ENCODE results near the gene PPM1E. TPM values are rescaled to one million over a fixed set of nuclear protein-coding genes. Genes with fewer than 3 reads are reported as not detected.

Gene PPM1E
- total RNA-seq, 1 experiment from 2014 or later: 7.1 TPM

DNA sequence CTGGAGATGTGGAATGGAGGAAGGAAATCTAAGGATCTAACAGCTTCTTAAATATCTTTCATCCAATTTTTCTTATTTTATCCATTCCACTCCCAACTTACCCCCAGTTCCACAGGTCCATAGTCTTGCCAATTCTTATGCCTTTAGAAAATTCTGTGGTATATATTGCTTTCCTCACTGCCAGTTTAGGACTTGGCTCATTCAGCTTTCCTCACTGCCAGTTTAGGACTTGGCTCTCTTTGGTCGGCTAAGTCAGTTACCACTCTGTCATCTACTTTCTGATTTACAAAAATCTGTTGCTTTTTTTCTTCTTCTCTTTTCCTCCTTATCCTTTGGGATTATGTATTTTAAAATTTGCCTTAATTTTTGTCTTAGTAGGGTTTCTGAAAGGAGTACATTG lies 128.5 kb downstream of the PPM1E start:
- H3K4me1 ChIP-seq (ENCODE audit: insufficient read depth, low read length): no peaks in the 10 kb centered on the region
- no peak overlapping the region for H3K4me2 ChIP-seq (ENCODE audit: insufficient read depth, insufficient read length, low read length)
- TF ChIP-seq, protein P1, sequence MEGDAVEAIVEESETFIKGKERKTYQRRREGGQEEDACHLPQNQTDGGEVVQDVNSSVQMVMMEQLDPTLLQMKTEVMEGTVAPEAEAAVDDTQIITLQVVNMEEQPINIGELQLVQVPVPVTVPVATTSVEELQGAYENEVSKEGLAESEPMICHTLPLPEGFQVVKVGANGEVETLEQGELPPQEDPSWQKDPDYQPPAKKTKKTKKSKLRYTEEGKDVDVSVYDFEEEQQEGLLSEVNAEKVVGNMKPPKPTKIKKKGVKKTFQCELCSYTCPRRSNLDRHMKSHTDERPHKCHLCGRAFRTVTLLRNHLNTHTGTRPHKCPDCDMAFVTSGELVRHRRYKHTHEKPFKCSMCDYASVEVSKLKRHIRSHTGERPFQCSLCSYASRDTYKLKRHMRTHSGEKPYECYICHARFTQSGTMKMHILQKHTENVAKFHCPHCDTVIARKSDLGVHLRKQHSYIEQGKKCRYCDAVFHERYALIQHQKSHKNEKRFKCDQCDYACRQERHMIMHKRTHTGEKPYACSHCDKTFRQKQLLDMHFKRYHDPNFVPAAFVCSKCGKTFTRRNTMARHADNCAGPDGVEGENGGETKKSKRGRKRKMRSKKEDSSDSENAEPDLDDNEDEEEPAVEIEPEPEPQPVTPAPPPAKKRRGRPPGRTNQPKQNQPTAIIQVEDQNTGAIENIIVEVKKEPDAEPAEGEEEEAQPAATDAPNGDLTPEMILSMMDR (conservative IDR thresholded peaks at IDR 0.05): no peak
- H2BK5ac ChIP-seq (ENCODE audit: insufficient read length, low read length): no peak overlapping the region
- H3K4ac ChIP-seq (ENCODE audit: low read depth, low read length): no peak overlapping the region
- H3K79me1 ChIP-seq (ENCODE audit: insufficient read depth, low read depth, low read length, poor library complexity, severe bottlenecking): no peaks in the 10 kb centered on the region
- H3K36me3 Mint-ChIP-seq (ENCODE audit: insufficient read depth in 1 of 3, low read depth in 3 of 3): no peaks in the 10 kb centered on the region
- no peak overlapping the region for H3K14ac ChIP-seq (ENCODE audit: insufficient read depth, low read length)
- H3K23me2 ChIP-seq (ENCODE audit: insufficient read length, low read depth, low read length, poor library complexity, severe bottlenecking): no peaks in the 10 kb centered on the region
- no peak overlapping the region for H3K9ac ChIP-seq (ENCODE audit: extremely low read depth, insufficient read length, low read length)
- H3K56ac ChIP-seq (ENCODE audit: insufficient read length, low read depth, low read length): no peak overlapping the region
- no peak overlapping the region for H2AK5ac ChIP-seq (ENCODE audit: insufficient read length, low read length)
- no peaks in the 10 kb centered on the region for H3K9me3 ChIP-seq (ENCODE audit: control insufficient read depth, low read depth, low read length)
- no peak overlapping the region for H2BK15ac ChIP-seq (ENCODE audit: low read depth, low read length)
- no peak overlapping the region for H3K27ac Mint-ChIP-seq
- H3K4me1 Mint-ChIP-seq: no peaks in the 10 kb centered on the region
- no peak overlapping the region for H3T11ph ChIP-seq (ENCODE audit: low read length)
- H2BK20ac ChIP-seq (ENCODE audit: low read depth, low read length, poor library complexity, severe bottlenecking): no peak overlapping the region
- H4K20me1 ChIP-seq (ENCODE audit: control insufficient read depth, insufficient read depth, insufficient read length): no peaks in the 10 kb centered on the region
- no peak for DNase-seq
- no peak overlapping the region for H2BK12ac ChIP-seq (ENCODE audit: insufficient read length, low read depth, low read length)
- H4K5ac ChIP-seq (ENCODE audit: insufficient read length, low read depth, low read length): no peak overlapping the region
- H2BK120ac ChIP-seq (ENCODE audit: low read depth, low read length, poor library complexity, severe bottlenecking): no peak overlapping the region
- no peaks in the 10 kb centered on the region for H3K27me3 ChIP-seq (ENCODE audit: insufficient read depth, low read length)
- no peaks in the 10 kb centered on the region for H3K9me3 Mint-ChIP-seq
- WGBS (ENCODE audit: extremely low coverage, insufficient read length, low lambda C conversion rate): no CpG with 5 or more reads among the region's 1 CpG
- no peak overlapping the region for H2AFZ ChIP-seq (ENCODE audit: low read length)
- no peaks in the 10 kb centered on the region for H3K79me2 ChIP-seq (ENCODE audit: insufficient read depth, low read length)
- H3K27ac ChIP-seq (ENCODE audit: insufficient read length, low read depth, low read length): no peak overlapping the region
- H3K23ac ChIP-seq (ENCODE audit: insufficient read length, low read depth, low read length): no peak overlapping the region
- H3K18ac ChIP-seq (ENCODE audit: insufficient read length, low read depth, low read length): no peak overlapping the region
- H3K4me3 Mint-ChIP-seq: no peak overlapping the region
- H4K8ac ChIP-seq (replicated peaks; ENCODE audit: insufficient read length, low read depth, low read length): no peak overlapping the region
- no peak overlapping the region for H4K91ac ChIP-seq (ENCODE audit: insufficient read length, low read depth, low read length)
- H3K27me3 Mint-ChIP-seq (ENCODE audit: low read depth): no peaks in the 10 kb centered on the region

All from H9 (cell line).